ENCODE data around the gene NCKAP5.

Gene NCKAP5

GRCh38 chr2:132668189-132668823 lies 900.0 kb downstream of the NCKAP5 start:
- H3K4me3 ChIP-seq (ENCODE audit: low read depth, low read length) = no peak overlapping the region
- no peak for DNase-seq (ENCODE audit: low read depth)
- no peak for TF ChIP-seq CTCF (IDR thresholded peaks at IDR 0.05; ENCODE audit: control insufficient read depth, extremely low read depth, insufficient read depth)

- no peak for DNase-seq (ENCODE audit: low read depth)
- TF ChIP-seq CTCF (IDR thresholded peaks at IDR 0.05; ENCODE audit: control insufficient read depth, extremely low read depth, insufficient read depth) = no peak
- H3K4me3 ChIP-seq (ENCODE audit: low read depth, low read length) = no peak overlapping the region
Measured at GRCh38 chr2:132667706-132668105, 900.6 kb downstream of the NCKAP5 start.

GRCh38 chr2:132665401-132666140 lies 902.7 kb downstream of the NCKAP5 start:
- no peak for TF ChIP-seq CTCF (IDR thresholded peaks at IDR 0.05; ENCODE audit: control insufficient read depth, extremely low read depth, insufficient read depth)
- DNase-seq (ENCODE audit: low read depth) = no peak
- H3K4me3 ChIP-seq (ENCODE audit: low read depth, low read length) = no peak overlapping the region

GRCh38 chr2:132664096-132664495 lies 904.2 kb downstream of the NCKAP5 start:
- DNase-seq (ENCODE audit: low read depth) = no peak
- no peak overlapping the region for H3K4me3 ChIP-seq (ENCODE audit: low read depth, low read length)
- TF ChIP-seq CTCF (IDR thresholded peaks at IDR 0.05; ENCODE audit: control insufficient read depth, extremely low read depth, insufficient read depth) = no peak

- TF ChIP-seq CTCF (IDR thresholded peaks at IDR 0.05; ENCODE audit: control insufficient read depth, extremely low read depth, insufficient read depth) = no peak
- no peak overlapping the region for H3K4me3 ChIP-seq (ENCODE audit: low read depth, low read length)
- DNase-seq (ENCODE audit: low read depth) = no peak
Measured at GRCh38 chr2:132662732-132663131, 905.5 kb downstream of the NCKAP5 start.

GRCh38 chr2:132659331-132659730 lies 908.9 kb downstream of the NCKAP5 start:
- no peak for DNase-seq (ENCODE audit: low read depth)
- no peak overlapping the region for H3K4me3 ChIP-seq (ENCODE audit: low read depth, low read length)
- no peak for TF ChIP-seq CTCF (IDR thresholded peaks at IDR 0.05; ENCODE audit: control insufficient read depth, extremely low read depth, insufficient read depth)

All from LNCaP clone FGC (cell line).